Eye (tissue), 1 donor: ENCODE data around the gene RNF217.
"Not testable (repeated sequence)": the region's sequence is repeated elsewhere in the genome, so short reads cannot be mapped to it uniquely, and the experiment has no call there.

Source experiments
- DNase-seq: peaks from one replicate; pipeline ENCODE4 v3.0.0-alpha.2; 2015

The RNF217 gene

GRCh38 chr6:125066140-125066539, 103.9 kb downstream of the RNF217 start:
- DNase-seq: no peak

- no peak for DNase-seq
These were observed 104.7 kb downstream of the RNF217 start for GRCh38 chr6:125066964-125067363.

- DNase-seq: no peak
These were observed 105.3 kb downstream of the RNF217 start for GRCh38 chr6:125067552-125067951.

GRCh38 chr6:125073071-125073470, 110.8 kb downstream of the RNF217 start:
- DNase-seq: no peak

GRCh38 chr6:125074120-125074519, 111.9 kb downstream of the RNF217 start:
- DNase-seq: no peak

- not testable (repeated sequence) for DNase-seq
These were observed 112.8 kb downstream of the RNF217 start for GRCh38 chr6:125075073-125075472.

- no peak for DNase-seq
These were observed 113.7 kb downstream of the RNF217 start for GRCh38 chr6:125075741-125076481.

- no peak for DNase-seq
These were observed 114.2 kb downstream of the RNF217 start for GRCh38 chr6:125076482-125076742.

- DNase-seq: no peak
These were observed 115.2 kb downstream of the RNF217 start for GRCh38 chr6:125077453-125077852.

- DNase-seq: no peak
These were observed 116.5 kb downstream of the RNF217 start for GRCh38 chr6:125078602-125079321.

- no peak for DNase-seq
These were observed 120.9 kb downstream of the RNF217 start for GRCh38 chr6:125082908-125083683.

- DNase-seq: no peak
These were observed 121.4 kb downstream of the RNF217 start for GRCh38 chr6:125083684-125083990.

GRCh38 chr6:125086716-125087115, 124.5 kb downstream of the RNF217 start:
- no peak for DNase-seq

- no peak for DNase-seq
These were observed 126.7 kb downstream of the RNF217 start for GRCh38 chr6:125088963-125089362.

GRCh38 chr6:125094563-125094962, 132.3 kb downstream of the RNF217 start:
- no peak for DNase-seq

GRCh38 chr6:125095580-125096301, 133.5 kb downstream of the RNF217 start:
- no peak for DNase-seq

GRCh38 chr6:125097186-125097585, 134.9 kb downstream of the RNF217 start:
- no peak for DNase-seq

- DNase-seq: no peak
These were observed 136.0 kb downstream of the RNF217 start for GRCh38 chr6:125098253-125098652.

GRCh38 chr6:125099211-125100073, 137.2 kb downstream of the RNF217 start:
- DNase-seq: peak; percentile 76

GRCh38 chr6:125100074-125100652, 137.9 kb downstream of the RNF217 start:
- no peak for DNase-seq

GRCh38 chr6:125101128-125101527, 138.9 kb downstream of the RNF217 start:
- DNase-seq: no peak

- DNase-seq: no peak
These were observed 139.4 kb downstream of the RNF217 start for GRCh38 chr6:125101631-125102030.
